GM21723 (cell line): Measurements from ENCODE around the gene A1BG.

ENCODE experiments used
- ATAC-seq: cut with Tn5 transposase; IDR thresholded peaks from one replicate; pipeline ENCODE4 v1.9.1; 2021; ENCODE audit warnings: mild to moderate bottlenecking, moderate library complexity; ENCODE audit not compliant: unreplicated experiment

The A1BG gene

GRCh38 chr19:58305065-58305931, 48.0 kb downstream of the A1BG start, which contains the start of gene ERVK3-1:
Gene ERVK3-1 (plus strand): TSS chr19:58305377. CDS start chr19:58312169, 6,792 bp downstream.
- ATAC-seq = peak; percentile 97

DNA sequence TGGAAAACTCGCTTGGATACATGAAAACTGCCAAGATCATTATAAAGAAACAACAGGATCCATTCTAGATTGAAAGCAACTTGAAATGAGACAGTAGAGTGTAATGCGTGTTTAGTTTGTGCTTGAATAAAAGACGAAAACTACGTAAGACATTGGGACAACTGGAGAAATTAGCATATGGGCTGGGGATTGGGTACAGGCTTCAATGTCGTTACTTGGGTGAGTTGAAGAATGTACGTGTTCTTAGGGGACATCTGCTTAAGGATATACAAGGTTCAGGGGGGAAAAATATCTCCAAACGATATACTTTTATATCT, 48.6 kb downstream of the A1BG start:
- ATAC-seq = no peak

GRCh38 chr19:58304255-58304654, 49.0 kb downstream of the A1BG start:
- ATAC-seq = no peak

GRCh38 chr19:58300620-58301019, 52.7 kb downstream of the A1BG start:
- no peak for ATAC-seq

- no peak for ATAC-seq
Observed at GRCh38 chr19:58296104-58296503, 57.2 kb downstream of the A1BG start.
